Measurements from ENCODE around the gene LOXL1.

LOXL1 gene

GRCh38 chr15:73926219-73927002 is at the start of gene LOXL1:
LOXL1 (plus strand) TSS chr15:73926462; CDS start chr15:73926784, 322 bp downstream.
- DNase-seq, result no peak

DNA sequence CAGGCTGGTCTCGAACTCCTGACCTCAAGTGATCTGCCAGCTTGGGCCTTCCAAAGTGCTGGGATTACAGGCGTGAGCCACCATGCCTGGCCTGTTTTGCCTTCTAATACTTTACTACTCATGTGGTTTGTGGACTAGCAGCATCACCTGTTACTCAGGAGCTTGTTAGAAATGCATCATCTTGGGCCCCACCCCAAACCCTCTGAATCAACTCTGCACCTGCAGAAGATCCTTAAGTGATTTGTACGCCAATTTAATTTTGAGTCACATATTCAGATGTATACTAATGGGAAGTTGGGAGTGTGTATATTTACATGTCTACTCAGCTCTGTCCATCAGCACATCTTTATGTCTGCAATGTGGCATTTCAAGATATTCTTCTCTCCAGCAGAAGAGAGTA is 46.8 kb upstream of the LOXL1 start:
- DNase-seq, result no peak

- no peak for DNase-seq
Observed at GRCh38 chr15:73881579-73882320, 44.5 kb upstream of the LOXL1 start.

DNA sequence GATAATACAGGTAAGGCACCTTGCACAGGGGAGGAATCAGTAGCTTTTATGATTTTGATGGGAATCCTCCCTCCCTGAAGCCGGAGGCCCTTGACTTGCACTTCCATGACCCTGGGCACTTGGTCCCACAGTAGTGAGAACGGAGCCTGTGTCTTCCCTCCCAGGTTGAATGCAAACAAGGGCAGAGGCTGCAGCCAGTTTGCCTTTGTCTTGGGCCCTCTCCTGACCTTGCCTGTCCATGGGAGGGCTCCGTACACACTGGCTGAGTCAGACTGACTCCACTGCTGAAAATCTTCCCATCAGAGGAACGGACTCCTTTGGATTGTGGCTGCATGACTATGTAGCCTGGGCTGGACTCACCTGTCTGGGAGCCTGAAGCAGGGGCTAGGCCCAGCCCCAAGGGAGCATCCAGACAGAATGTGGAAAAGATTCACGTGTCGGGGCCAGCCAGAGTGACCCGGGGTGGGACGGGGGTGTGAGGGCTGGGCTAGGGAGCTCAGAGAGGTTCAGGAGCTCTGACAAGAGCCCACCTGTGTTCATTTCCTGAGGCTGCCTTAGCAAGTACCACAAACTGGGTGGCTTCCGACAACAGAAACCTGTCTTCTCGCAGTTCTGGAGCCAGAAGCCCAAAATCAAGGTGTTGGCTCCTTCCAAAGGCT is 43.4 kb upstream of the LOXL1 start:
- no peak for DNase-seq

- DNase-seq, result no peak
Observed at GRCh38 chr15:73884159-73884558, 42.1 kb upstream of the LOXL1 start.

DNA sequence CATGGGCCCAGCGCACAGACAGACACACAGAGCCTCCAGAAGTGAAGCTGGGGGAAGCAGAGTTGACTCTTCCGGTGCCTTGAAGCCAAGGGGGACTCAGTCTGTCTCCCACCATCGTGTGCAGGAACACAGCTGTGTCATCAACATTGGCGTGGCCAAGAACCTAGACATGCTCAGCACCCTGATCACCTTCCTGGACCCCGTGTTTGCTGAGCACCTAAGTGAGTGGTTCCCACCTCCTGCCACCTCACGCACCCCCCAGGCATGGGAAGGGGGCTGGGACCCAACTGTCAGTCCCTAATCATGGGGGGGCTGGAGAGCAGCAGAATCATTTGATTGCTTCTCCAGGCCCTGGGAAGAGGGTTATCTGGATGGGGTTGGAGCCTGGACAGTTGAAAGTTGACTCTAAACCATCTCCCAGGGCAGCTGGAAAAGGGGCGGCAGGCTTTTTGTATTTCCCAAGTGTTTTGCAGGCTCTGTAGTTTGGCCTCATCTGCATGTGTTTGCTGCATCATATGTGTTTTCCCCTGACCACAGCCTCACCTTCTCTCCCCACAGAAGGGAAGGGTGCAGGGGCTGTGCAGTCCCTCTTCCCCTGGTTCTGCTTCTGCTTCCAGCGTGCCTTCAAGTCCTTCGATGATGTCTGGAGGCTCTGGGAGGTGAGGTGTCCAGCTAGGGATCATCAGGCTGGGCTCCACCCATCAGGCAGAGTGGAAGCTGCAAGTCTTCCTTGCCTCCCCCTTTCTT is 40.1 kb upstream of the LOXL1 start:
- no peak for DNase-seq

- no peak for DNase-seq
Observed at GRCh38 chr15:73886717-73887345, 39.4 kb upstream of the LOXL1 start.

GRCh38 chr15:73887481-73887880 is 38.8 kb upstream of the LOXL1 start:
- DNase-seq, result no peak

GRCh38 chr15:73888224-73889041 is 37.8 kb upstream of the LOXL1 start:
- DNase-seq, result no peak

DNA sequence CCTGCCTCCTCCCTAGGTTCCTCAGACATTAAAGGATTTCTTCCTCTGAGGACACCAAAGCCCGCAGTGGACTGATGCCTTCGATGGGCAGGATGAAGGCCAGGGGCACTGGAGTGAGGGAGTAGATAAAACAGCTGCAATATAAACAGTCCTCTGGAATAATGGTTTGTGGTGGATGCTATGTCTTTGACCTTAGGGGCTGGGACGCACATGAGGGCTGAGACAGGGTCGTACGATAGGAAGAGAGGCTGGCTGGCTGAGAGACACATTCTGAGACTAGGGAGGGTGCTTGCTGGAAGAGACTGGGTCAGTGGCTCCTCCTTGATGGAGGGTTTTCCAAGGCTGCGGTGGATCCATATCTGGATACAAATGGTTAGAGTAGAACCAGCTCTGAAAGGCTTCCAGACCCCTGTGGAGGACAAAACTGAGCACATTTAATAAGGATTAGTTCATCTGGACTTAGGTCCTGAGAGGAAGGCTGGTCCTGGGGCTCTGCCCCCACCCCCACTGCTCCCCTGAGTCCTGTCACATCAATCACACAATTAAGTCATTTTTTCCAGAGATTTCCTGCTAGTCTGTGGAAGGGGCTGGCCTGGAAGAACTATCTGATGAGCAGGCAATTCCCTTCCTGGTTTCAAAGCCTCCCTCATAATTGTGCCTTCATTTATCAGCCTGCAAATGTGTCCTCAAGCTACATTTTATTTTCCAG is 37.1 kb upstream of the LOXL1 start:
- no peak for DNase-seq

- no peak for DNase-seq
Observed at GRCh38 chr15:73889762-73890124, 36.5 kb upstream of the LOXL1 start.

DNA sequence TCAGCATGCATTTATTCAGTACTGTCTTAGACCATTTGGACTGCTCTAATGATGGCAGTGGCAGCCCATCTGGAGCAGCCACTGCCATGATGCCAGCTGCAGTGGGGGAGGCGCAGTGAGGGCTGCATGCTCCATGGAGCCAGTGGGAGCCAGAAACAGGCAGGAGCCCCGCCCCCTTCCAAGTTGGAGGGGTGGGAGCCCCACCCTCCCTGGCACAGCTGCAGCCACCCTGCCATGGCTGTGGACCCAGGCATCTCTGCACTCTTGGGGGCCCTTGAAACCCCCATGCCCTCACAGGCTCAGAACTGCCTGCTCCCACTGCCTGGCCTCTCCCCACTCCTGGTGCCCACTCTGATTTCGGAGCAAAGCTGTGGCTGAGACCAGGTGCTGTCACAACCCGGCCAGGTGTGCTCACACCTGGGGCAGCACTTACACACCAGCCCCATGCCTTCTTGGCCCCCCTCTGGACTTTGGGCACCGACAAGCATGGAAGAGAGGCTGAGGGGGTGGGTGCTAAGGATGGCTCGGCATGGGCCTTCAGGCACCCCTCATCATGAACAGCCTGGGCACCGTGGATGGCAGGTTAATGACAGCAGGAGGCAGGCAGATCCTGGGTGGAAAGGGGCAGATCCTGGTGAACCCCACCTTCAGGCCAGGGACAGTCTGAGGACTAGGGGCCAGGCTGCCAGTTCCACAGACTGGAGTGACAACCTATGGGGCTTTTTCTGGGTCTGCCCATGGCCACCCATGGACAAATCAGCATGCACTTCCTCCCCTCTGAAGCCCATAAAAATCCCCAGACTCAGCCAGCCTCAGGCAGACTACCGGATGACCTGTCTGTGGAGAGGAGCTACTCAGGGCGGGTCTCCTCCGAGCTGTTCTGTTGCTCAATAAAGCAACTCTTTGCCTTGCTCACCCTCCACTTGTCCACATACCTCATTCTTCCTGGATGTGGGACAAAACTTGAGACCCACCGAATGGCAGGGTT is 34.6 kb upstream of the LOXL1 start:
- DNase-seq, result no peak

GRCh38 chr15:73892446-73893226 is 33.6 kb upstream of the LOXL1 start:
- DNase-seq, result no peak

DNA sequence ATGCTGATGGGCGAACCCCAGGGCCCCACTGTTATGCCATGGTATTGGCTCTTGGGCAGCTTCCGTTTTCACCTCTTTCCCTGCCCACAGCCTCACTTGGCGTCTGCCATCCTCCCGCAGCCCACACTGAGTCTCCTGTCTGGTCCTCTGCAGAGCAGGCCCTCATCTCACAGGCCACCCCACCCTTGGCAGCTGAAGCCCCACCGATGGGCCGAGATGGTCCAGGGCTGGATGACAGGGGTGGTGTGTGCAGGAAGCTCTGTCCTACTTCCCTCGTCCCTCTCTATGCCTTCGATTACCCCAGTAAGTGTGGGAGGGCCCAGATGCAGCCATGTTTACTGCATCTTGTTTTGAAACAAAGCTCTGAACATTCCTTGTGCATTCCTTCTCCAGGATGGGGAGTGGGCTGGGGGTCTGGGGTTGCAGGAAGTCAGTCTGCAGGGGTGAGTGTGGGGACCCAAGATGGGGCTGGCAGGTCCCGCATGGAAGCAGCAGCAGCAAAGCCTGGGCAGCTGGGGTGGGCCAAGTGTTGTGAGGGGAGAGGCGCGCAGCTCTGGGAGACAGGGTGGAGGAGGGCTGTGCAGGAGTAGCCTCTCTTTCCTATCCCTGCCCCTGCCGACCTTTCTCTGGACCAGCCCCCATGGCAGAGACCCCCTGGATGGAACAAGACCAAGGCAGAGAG is 32.0 kb upstream of the LOXL1 start:
- DNase-seq, result no peak

DNA sequence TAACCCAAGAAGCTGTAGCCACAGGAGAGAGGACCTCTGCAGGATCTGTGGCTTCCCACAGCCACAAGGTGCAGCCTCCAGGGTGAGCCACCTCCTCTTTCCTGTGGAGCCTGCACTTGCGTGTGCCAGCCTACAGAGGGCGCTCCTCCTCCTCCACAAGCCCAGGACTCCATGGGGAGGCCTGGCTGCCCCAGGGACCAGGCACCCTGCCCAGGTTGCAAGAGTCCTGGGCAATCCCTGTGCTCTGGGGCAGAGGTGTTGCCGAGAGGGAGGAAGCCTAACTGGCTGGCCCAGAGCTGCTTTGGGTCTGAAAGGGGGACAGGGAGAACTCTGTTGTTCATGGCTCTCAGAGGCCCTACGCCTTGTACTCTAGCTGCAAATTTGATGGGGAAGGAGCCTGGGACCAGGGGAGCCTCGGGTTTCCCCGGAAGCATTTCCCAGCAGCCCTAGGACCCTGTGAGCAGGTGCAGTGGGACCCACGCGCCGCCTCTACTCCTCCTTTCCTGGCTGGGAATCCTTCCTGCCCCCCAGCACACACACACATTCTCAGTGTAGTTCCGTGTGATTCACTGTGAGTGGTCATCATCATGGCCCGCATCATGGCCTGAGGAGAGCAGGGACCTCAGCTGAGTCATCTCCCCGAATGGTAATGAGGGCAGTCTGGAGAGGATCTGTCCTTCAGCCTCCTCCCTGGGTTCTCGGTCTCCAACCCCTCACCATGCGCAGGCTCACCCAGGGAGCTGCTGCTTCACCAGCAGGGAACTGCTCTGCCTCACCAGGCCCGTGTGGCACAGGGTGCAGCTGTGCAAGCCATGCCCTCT is 28.6 kb upstream of the LOXL1 start:
- DNase-seq, result peak; percentile 27 to 35

DNA sequence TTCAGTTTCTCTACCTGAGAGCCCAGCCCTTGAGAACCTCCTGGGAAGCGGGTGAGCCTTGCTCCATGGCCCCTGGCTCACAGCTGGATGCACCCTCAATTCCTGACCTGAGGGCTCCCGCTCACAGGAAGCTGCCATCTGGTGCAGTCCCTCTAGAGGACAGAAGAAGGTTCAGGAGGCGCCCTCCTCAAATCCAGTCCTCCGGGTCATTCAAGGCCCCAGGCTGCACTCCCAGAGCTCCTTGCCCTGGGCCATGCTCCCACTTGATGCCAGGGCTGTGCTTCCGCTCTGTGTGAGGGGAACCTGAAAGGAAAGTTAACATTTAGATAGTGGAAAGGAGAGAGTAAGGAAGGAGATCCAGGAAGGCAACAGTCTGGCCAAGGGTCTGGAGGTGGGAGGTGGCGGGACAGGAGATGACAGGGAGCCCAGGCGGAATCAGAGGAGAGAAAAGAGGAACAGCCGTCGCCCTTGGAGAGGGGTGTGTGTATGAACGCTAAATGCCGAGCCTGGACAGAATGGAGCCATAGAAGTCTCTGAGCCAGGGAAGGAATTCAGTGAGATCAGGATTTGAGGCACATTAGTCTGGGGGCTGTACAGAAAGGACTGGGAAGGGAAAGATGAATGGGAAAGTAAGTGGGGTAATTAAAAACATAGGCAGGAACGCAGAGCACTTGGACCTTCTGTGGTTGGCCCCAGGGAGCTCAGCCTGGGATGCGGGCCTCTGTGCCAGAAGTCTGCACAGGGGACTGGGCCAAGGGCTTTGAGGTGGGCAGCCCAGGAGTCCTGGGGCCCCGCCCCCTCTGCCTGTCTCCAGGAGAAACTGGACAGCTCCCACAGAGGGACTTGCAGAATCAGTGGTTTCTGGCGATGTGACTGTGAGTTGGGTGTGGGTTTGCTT is 26.8 kb upstream of the LOXL1 start:
- no peak for DNase-seq

Data from activated CD4-positive, alpha-beta T cell treated with anti-CD3 and anti-CD28 coated beads for 4 hours (primary cell).